HG03097 (cell line): Measurements from ENCODE around the gene FOXA3.
A peak's percentile ranks its signal among the peaks of the same experiment; 100 is the strongest.

Source experiments
- ATAC-seq: cut with Tn5 transposase; IDR thresholded peaks from one replicate; pipeline ENCODE4 v1.9.1; 2021; ENCODE audit not compliant: unreplicated experiment, low FRiP score

Gene FOXA3

GRCh38 chr19:45863840-45864628 lies at the start of gene FOXA3:
TSS of gene FOXA3 (plus strand) at chr19:45864326. CDS start at chr19:45864457, 131 bp downstream.
- ATAC-seq = peak; percentile 32

- ATAC-seq = no peak
Observed at GRCh38 chr19:45814851-45815480, 49.2 kb upstream of the FOXA3 start, which contains the start of gene RSPH6A. TSS of gene RSPH6A (minus strand) at chr19:45815308. CDS start at chr19:45815176, 132 bp downstream.

GRCh38 chr19:45815481-45816216 lies 48.5 kb upstream of the FOXA3 start:
- ATAC-seq = no peak

GRCh38 chr19:45816236-45817009 lies 47.7 kb upstream of the FOXA3 start:
- ATAC-seq = no peak

GRCh38 chr19:45817010-45817724 lies 47.0 kb upstream of the FOXA3 start:
- ATAC-seq = peak; percentile 82

GRCh38 chr19:45817725-45818301 lies 46.3 kb upstream of the FOXA3 start:
- ATAC-seq = no peak

GRCh38 chr19:45819769-45820168 lies 44.4 kb upstream of the FOXA3 start:
- no peak for ATAC-seq

- no peak for ATAC-seq
Observed at GRCh38 chr19:45820413-45821102, 43.6 kb upstream of the FOXA3 start.

GRCh38 chr19:45821103-45821521 lies 43.0 kb upstream of the FOXA3 start:
- no peak for ATAC-seq

- ATAC-seq = no peak
Observed at GRCh38 chr19:45821570-45821969, 42.6 kb upstream of the FOXA3 start.

GRCh38 chr19:45822716-45823115 lies 41.4 kb upstream of the FOXA3 start:
- no peak for ATAC-seq

- ATAC-seq = no peak
Observed at GRCh38 chr19:45823182-45823581, 40.9 kb upstream of the FOXA3 start.

GRCh38 chr19:45824041-45824471 lies 40.1 kb upstream of the FOXA3 start:
- ATAC-seq = no peak

- ATAC-seq = no peak
Observed at GRCh38 chr19:45824531-45825262, 39.4 kb upstream of the FOXA3 start.

- ATAC-seq = no peak
Observed at GRCh38 chr19:45825263-45825605, 38.9 kb upstream of the FOXA3 start.

GRCh38 chr19:45825917-45826893 lies 37.9 kb upstream of the FOXA3 start:
- no peak for ATAC-seq

- ATAC-seq = no peak
Observed at GRCh38 chr19:45826934-45827333, 37.2 kb upstream of the FOXA3 start.
